ENCODE results near the gene TDRD5. TPM values are rescaled to one million over a fixed set of nuclear protein-coding genes. Genes with fewer than 3 reads are reported as not detected.

Gene TDRD5, protein sequence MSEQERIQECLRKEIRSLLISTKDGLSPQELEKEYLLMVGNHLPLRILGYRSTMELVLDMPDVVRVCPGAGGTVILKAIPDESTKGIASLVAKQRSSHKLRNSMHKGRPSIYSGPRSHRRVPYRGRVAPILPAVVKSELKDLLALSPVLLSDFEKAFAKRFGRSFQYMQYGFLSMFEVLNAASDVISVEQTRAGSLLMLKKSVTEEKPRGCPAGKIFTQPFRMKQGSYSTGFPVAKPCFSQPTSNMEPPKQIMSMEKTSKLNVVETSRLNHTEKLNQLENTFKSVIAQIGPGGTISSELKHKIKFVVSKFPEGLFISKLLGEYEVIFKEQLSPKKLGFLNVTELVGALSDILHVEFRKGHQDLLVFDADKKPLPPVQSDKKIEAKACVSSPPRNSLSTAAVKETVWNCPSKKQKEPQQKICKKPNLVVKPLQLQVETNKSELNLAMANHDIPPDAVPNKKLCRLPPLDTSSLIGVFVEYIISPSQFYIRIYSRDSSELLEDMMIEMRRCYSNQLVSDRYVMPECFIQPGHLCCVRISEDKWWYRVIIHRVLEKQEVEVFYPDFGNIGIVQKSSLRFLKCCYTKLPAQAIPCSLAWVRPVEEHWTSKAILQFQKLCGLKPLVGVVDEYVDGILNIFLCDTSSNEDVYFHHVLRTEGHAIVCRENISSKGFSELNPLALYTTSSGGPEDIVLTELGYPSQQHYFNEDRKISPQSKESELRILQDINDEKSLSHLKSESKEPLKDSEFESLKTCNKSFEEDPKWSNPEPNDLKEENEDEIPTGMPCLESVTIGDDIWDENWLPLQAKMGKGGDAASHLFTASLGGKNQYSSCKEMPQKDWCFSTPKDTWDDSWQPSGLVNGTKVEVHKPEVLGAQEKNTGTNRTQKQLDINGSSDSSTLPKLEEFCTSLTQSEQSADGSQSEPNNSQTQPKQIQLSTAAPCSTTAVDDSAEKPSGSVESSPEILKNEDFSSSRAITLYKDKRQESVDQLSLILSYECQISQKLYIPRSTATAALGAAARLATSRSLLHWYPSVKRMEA
- 1 to 10 TPM in 1 of 12 donors, under 1 TPM in 3, not detected in 8; 0.06 to 2.5 (median 0.59) TPM for polyA plus RNA-seq (ENCODE audit: insufficient read length in 12 of 12)
- long read RNA-seq, donor 1, result 0 reads
- long read RNA-seq, donor 2, result 0 reads
- long read RNA-seq, donor 3, result 0 reads
- long read RNA-seq, donor 4, result 0 reads
- long read RNA-seq, donor 5, result 0 reads
- long read RNA-seq, donor 6, result 0 reads
- long read RNA-seq, donor 7, result 0 reads
- long read RNA-seq, donor 8, result 0 reads
- long read RNA-seq, donor 9, result 0 reads
- long read RNA-seq, donor 10, result 0 reads
- long read RNA-seq, donor 11, result 0 reads

DNA sequence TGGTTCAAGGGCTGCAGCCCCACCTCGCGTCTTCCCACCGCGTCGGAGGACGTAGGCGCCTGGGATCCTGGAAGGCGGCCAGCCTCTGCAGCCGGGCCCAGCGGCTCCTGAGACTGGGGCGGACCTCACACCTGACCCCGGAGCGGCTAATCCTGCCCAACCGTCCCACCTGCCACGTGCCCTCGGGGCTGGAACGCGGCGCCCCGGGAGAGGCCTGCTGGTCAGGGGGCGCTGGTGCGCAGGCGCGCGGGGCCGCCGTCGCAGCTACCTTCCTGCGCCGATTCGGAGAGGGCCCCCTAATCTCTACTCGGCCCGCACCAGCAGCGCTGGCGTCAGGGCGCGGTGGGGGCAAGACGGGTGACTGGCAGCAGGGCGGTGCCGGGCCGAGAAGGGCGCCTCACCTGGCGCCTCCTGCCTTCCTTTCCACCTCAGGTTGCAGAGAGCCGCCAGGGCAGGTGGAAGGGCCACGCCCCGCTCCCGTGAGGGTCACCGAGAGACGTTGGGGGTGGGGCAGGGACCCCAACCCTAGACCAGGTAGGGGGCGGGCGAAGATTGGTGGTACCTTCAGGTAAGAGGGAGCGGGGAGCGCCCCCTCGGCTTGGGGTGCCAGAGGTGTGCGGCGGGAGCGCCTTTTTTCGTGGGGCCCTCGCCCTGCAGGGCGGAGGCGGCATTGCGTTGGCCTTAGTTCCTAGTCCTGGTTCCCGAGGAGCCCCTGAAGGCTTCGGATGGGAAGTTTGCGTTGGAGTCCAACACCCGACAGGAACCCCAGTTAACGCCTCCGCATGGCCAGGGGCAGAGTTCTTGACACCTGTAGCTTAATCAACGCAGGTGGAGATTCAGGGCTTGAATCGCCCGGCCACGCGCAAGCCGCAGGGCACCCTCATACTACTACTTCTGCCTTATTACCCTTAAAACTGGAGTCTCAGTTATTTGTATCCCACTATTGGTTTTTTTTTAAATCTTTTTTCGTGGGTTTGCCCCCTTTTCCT is at the start of gene TDRD5:
TDRD5 (plus strand) TSS at position 241 of the 989 bp plus-strand sequence. CDS start 784 bp downstream, outside the sequence.
- no peak for DNase-seq

DNA sequence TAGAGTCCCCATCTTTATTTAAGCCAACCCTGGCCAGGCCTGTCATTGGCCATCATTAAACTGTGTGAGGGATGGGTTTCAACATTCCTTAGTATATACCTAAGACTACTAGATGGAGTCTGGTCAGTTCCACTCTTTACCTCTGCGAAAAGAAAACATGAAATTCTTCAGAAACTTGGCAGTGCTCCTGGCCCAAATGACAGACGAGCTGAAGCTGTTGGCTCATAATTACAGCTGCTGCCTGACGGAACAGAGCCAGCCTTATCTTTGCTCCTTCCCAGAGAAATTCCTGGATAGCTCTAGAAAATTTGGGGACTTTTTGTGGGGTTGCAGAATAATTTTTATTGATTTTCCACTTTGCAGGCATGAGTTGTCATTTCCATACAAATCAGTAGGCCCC is 46.3 kb upstream of the TDRD5 start:
- no peak for DNase-seq

- no peak for DNase-seq
Observed at GRCh38 chr1:179547021-179547535, 44.6 kb upstream of the TDRD5 start.

- no peak for DNase-seq
Observed at GRCh38 chr1:179548666-179549367, 42.8 kb upstream of the TDRD5 start.

DNA sequence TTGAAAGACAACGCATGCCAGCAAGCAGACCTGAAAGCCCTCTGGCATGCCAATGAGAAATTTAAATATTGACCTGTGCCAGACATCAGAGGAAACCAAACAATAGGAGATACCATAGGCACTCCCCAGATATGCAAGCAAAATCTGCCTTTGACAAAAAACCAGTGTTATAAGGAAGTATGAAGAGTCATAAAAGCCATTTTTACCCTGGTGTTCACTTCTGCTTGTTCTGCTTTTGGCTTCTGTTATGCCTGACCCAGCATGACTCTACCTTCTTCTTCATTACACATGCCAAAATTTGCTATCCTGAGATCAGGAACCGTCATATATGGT is 42.3 kb upstream of the TDRD5 start:
- DNase-seq, result no peak

GRCh38 chr1:179550746-179551682 is 40.6 kb upstream of the TDRD5 start:
- no peak for DNase-seq

- DNase-seq, result no peak
Observed at GRCh38 chr1:179554427-179554826, 37.2 kb upstream of the TDRD5 start.

DNA sequence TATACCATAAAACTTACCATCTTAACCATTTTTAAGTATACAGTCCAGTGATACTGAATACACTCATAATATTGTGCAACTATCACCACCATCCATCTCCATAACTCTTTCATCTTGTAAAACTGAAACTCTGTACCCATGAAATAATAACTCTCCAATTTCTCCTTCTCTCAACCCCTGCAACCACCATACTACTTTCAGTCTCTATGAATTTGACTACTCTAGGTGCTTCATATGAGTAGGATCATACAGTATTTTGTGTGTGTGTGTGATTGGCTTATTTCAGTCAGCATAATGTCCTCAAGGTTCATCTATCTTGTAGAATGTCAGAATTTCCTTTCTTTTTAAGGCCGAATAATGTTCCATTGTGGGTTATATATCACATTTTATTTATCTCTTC is 33.6 kb upstream of the TDRD5 start:
- no peak for DNase-seq

DNA sequence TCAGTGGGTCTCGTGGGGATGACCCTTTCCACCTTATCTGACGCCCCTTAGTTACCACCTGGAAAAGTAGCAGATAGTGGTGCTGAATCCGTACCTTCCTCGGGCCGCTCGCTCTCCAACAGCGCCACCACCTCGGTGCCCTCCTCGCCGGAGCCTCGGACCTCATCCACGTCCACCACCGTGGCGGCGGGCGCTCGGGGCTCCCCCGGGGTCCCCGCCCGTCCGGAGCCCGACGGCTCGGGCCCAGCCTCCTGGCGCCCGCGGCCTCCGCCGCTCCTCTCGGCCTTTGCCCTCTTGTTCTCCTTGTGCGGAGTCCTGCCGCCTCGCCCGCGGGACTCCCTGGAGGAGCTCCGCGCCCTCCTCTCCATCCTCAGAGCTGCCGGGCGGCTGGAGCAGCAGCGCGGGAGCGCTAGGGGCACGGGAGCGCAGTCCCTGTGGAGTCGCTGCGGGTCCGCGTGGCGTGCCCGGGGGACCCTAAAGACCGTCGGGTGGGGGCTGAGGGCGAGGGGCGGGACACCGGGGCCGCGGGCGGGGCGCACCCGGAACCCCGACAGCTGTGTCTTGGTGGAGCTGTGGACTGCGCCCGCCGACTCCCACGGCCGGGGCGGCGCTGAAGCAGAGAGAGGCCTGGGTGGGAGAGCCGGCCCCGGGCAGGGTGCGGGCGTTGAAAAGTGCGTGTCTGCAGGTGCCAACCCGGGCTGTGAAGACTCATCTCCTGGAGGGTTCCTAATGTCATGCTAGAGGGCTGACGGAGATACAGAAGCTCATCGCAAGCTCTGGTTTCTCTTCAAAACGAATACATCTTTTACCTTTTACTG is 15.9 kb upstream of the TDRD5 start, which contains the start of gene NPHS2:
NPHS2 (minus strand) TSS at position 452 of the 818 bp plus-strand sequence; CDS start at position 368, 84 bp downstream.
- no peak for DNase-seq

GRCh38 chr1:179576509-179576908 is 15.1 kb upstream of the TDRD5 start:
- DNase-seq, result no peak

DNA sequence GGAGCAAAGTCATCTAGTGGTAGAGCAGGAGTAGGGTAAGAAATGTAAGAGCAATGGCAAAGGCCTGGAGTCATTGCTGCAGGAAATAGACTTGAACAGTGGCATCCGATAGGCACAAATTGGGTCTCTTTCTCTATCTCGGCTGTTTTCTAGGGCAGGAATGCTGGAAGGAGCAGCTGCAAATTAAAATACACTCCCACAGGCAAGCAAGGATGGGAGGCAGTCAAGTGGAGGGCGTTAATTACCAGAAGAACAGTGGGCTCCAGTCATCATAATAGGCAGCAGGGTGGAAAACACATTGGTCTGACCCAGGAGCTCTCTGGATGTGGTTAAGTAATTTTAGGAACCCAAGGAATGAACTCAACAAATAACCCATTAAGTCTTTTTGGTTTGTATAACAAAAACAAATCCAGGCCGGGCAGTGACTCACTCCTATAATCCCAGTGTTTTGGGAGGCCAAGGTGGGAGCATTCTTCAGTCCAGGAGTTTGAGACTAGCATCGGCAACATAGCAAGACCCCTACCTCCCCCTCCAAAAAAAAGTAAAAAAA is 7.8 kb upstream of the TDRD5 start:
- DNase-seq, result no peak

DNA sequence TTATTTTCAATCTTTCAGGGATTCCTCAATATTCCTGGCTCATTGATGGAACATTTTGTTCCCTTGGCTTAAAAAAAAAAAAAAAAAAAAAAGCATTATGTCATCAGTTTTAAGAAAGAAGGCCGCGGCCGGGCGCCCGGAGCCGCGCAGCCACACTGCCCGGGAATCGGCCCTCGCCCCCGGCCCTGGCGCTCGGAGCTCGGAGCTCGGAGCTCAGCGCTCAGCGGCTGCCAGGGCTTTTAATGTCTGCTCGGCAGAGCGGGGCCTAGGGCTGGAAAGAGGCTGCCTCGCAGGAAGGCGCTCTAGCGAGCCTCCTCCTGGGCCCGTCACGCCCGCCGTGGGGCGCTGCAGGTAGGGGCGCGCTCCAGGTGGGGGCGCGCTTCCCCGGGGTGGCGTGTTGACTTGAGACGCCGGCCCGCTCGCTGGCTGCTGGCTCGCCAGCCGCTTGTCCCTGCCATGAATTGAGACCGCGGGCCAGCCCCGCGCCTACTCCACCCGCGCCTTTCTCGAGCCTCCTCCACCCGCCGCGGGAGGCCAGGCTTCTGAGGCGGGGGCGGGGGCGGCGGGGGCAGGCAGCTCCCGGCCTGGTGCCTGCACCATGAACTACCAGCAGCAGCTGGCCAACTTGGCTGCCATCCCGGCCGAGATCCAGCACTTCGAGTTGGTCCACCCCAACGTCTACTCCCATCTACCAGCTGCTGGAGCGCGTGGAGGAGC is 5.4 kb upstream of the TDRD5 start:
- DNase-seq, result peak; percentile 43

GRCh38 chr1:179587336-179587735 is 4.3 kb upstream of the TDRD5 start:
- DNase-seq, result no peak

GRCh38 chr1:179588425-179589024 is 3.1 kb upstream of the TDRD5 start:
- no peak for DNase-seq

DNA sequence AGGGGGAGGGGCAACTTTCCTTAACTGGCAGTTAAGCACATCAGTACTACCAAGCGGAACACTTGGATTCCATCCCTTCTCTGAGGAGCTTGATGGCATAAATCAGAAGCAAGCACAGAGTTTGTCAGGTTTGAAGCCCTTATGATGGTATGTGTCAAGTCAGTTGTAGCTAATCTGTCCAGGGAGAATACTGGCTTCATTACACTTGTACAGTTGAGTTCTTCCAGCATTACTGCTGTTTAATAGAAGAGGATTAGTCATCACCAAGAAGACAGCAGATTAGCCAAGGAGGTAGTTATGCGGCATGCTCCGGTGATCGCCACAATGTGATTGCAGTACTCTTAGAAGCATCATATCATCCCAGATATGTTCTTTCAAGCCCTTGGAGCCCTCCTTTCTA is 2.1 kb upstream of the TDRD5 start:
- no peak for DNase-seq

- DNase-seq, result no peak
Observed at GRCh38 chr1:179590671-179591070, 961 bp upstream of the TDRD5 start.
